ENCODE measurements around the gene ERMAP.

- no peak for TF ChIP-seq CEBPB (IDR thresholded peaks at IDR 0.05)
- no peak for TF ChIP-seq CREB1 (IDR thresholded peaks at IDR 0.05; ENCODE audit: low read depth)
- TF ChIP-seq EP300 (IDR thresholded peaks at IDR 0.05; ENCODE audit: borderline replicate concordance), result no peak
- TF ChIP-seq NFIC (IDR thresholded peaks at IDR 0.05), result no peak
- no peak for TF ChIP-seq USF1 (IDR thresholded peaks at IDR 0.05)
Observed at GRCh38 chr1:42797414-42797813, 19.5 kb upstream of the ERMAP start.

Data from Ishikawa (cell line).